Measurements from ENCODE around the gene KIFC3.
"Not testable (repeated sequence)": the region's sequence is repeated elsewhere in the genome, so short reads cannot be mapped to it uniquely, and the experiment has no call there.

The KIFC3 gene

DNA sequence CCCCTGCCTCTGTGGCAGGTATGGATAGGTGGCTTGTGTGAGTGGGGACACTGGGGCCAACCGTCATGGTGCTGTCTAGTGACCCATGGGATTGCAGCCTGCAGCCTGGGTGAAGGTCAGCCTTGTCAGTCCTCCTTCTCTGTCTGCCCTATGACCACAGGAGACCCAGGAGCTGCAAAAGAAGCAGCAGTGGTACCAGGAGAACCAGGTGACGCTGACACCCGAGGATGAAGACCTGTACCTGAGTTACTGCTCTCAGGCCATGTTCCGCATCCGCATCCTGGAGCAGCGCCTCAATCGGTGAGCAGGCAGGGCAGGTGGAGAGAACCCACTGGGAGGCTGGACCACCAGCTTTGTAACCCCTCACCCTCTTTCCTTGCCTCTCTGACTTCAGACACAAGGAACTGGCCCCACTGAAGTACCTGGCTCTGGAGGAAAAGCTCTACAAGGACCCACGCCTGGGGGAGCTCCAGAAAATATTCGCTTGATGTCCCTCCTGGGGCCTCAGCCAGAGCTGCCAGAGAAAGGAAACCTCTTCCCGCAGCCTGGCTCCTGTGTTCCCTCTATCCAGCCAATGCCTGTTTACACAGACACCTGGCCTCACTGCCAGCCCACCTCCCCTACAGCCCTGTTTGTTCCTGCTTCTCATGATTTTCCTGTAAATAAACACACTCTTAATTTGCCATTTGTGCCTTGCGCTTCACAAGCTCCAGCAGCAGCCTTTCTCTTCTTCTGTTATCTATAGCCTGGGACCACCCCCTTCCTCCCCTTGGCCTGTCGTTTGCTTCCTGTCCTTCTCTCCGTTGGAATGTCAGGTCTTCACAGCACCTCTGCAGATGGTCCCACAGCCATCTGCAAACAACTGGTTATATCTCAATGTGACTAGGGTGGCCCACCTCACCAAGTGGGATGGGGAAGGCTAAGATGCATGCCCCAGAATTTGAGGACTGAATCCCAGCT, 71.2 kb downstream of the KIFC3 start:
- H3K4me3 ChIP-seq (ENCODE audit: low read depth, low read length): no peak overlapping the region
- TF ChIP-seq, protein P1, sequence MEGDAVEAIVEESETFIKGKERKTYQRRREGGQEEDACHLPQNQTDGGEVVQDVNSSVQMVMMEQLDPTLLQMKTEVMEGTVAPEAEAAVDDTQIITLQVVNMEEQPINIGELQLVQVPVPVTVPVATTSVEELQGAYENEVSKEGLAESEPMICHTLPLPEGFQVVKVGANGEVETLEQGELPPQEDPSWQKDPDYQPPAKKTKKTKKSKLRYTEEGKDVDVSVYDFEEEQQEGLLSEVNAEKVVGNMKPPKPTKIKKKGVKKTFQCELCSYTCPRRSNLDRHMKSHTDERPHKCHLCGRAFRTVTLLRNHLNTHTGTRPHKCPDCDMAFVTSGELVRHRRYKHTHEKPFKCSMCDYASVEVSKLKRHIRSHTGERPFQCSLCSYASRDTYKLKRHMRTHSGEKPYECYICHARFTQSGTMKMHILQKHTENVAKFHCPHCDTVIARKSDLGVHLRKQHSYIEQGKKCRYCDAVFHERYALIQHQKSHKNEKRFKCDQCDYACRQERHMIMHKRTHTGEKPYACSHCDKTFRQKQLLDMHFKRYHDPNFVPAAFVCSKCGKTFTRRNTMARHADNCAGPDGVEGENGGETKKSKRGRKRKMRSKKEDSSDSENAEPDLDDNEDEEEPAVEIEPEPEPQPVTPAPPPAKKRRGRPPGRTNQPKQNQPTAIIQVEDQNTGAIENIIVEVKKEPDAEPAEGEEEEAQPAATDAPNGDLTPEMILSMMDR (IDR thresholded peaks at IDR 0.05; ENCODE audit: low read depth, low read length): no peak

DNA sequence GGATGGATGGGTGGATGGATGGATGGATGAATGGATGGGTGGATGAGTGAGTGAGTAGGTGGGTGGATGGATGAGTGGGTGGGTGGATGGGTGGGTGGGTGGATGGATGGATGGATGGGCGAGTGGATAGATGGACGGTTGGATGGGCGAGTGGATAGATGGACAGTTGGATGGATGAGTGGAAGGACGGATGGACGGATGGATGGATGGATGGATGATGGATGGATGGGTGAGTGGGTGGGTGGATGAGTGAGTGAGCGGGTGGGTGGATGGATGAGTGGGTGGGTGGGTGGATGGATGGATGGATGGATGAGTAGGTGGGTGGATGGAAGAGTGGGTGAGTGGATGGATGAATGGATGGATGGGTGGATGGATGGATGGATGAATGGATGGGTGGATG, 72.4 kb downstream of the KIFC3 start:
- not testable (repeated sequence) for H3K4me3 ChIP-seq (ENCODE audit: low read depth, low read length)

DNA sequence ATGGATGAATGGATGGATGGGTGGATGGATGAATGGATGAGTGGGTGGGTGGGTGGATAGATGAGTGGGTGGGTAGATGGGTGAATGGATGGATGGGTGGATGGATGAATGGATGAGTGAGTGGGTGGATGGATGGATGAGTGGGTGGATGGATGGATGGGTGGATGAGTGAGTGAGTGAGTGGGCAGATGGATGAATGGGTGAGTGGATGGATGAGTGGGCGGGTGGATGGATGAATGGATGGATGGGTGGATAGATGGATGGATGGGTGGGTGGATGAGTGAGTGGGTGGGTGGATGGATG, 73.2 kb downstream of the KIFC3 start:
- TF ChIP-seq, protein P1 (IDR thresholded peaks at IDR 0.05; ENCODE audit: low read depth, low read length): no peak
- no peak overlapping the region for H3K4me3 ChIP-seq (ENCODE audit: low read depth, low read length)

DNA sequence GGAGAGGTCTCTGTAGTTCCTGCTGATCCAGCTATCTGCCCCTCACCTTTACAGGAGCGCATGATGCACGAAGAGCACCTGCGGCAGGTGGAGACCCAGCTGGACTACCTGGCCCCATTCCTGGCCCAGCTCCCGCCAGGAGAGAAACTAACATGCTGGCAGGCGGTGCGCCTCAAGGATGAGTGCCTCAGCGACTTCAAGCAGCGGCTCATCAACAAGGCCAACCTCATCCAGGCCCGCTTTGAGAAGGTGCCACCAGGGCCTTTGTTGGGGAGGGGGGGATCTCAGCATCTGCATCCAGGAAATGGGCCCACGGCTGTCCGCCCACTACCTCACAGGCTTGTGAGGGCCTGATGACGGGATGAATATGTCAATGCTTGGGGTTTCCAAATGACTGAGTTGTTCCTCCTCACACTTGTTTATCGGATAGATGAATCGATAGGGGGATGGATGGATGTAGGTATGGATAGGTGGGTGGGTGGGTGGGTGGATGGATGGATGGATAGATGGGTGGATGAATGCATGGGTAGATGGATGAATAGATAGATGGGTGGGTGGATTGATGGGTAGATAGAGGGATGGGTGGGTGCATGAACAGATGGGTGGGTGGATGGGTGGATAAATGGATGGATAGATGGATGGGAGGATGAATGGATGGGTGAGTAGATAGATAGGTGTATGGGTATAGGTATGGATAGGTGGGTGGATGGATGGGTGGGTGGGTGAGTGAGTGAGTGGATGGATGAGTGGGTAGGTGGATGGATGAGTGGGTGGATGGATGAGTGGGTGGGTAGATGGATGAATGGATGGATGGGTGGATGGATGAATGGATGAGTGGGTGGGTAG, 73.7 kb downstream of the KIFC3 start:
- H3K4me3 ChIP-seq (ENCODE audit: low read depth, low read length): no peak overlapping the region
- TF ChIP-seq, protein P1 (IDR thresholded peaks at IDR 0.05; ENCODE audit: low read depth, low read length): no peak

DNA sequence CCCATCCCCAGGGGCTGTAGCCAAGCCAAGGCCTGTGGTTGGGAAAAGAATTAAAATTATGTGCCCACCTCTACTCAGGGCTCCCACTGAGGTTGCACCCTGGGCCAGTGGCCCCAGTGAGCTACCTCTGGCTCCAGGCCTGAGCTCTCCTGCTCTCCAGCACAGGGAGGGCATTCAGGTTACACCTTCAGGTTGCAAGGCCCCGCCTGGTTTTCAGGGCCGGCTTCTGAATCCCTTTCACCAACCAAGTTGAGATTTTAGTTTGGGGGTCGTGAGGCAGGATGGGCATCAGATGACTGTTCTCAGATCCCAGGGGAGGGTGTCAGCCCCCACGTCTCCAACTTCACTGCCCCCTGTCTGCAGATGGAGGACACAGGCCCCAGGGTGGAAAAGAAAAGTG, 74.7 kb downstream of the KIFC3 start:
- H3K4me3 ChIP-seq (ENCODE audit: low read depth, low read length): no peak overlapping the region
- TF ChIP-seq, protein P1 (IDR thresholded peaks at IDR 0.05; ENCODE audit: low read depth, low read length): no peak

- no peak overlapping the region for H3K4me3 ChIP-seq (ENCODE audit: low read depth, low read length)
- TF ChIP-seq, protein P1 (IDR thresholded peaks at IDR 0.05; ENCODE audit: low read depth, low read length): no peak
These were observed 75.8 kb downstream of the KIFC3 start for GRCh38 chr16:57726433-57726947.

DNA sequence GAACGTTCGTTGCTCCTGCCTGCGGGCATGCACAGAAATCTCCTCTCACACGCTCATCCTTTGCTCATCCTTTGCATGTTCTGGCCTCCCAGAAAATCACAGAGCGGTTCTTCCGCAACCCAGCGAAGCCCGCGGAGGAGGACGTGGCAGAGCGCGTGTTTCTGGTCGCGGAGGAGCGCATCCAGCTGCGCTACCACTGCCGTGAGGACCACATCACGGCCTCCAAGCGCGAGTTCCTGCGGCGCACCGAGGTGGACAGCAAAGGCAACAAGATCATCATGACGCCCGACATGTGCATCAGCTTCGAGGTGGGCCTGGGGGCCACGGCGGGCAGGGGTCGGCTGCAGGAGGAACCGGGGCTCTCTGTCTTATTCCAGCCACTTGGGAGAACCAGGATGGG, 76.3 kb downstream of the KIFC3 start:
- no peak overlapping the region for H3K4me3 ChIP-seq (ENCODE audit: low read depth, low read length)
- TF ChIP-seq, protein P1 (IDR thresholded peaks at IDR 0.05; ENCODE audit: low read depth, low read length): no peak

Measured in WI38 (cell line).